Measurements from ENCODE around the gene SORBS1.

The SORBS1 gene

DNA sequence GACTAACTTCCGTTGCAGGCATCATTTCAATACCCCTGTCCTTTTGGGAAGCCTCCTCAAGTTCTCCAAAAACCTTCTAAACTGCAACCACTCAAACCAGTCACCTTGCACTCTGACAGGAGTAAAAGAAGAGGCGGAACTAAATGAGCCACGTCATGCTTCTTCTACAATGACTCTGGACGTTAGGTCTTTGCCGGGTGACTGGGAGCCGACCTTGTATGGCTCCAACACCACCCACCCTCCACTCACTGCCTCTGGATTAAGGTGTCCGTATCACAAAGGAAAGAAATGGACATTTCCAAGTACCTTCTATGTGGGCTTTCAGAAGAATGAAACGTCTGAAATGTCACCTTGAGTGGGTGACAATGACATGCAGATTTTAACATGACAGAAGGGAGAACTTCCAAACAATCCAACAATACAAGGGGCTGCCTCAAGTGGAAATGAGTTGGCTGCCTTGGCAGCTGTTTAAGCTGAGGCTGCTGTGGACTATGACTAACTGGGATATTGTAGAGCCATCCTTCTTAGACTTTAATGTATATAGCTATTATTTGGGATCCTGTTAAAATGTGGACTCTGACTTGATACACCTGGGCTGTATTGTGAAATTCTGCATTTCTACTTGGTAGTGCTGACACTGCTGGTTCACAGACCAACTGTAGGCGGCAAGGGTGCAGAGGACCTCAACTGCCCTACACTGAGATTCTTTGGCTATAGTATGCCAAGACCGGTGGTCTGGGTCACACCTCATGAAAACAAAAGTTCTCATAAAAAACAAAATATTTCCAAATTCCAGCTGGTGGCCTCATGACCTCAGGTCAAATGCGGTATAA, 236.5 kb downstream of the SORBS1 start:
- peaks cover 25% of the 10 kb centered on the region for H3K27me3 Mint-ChIP-seq
- H3K4me1 Mint-ChIP-seq = no peaks in the 10 kb centered on the region
- no peaks in the 10 kb centered on the region for H3K9me3 Mint-ChIP-seq
- no peak for DNase-seq
- CTCF ChIA-PET = no interaction called here
- no peaks in the 10 kb centered on the region for H3K36me3 Mint-ChIP-seq
- no peak overlapping the region for H3K4me3 Mint-ChIP-seq
- no peak overlapping the region for H3K27ac Mint-ChIP-seq

DNA sequence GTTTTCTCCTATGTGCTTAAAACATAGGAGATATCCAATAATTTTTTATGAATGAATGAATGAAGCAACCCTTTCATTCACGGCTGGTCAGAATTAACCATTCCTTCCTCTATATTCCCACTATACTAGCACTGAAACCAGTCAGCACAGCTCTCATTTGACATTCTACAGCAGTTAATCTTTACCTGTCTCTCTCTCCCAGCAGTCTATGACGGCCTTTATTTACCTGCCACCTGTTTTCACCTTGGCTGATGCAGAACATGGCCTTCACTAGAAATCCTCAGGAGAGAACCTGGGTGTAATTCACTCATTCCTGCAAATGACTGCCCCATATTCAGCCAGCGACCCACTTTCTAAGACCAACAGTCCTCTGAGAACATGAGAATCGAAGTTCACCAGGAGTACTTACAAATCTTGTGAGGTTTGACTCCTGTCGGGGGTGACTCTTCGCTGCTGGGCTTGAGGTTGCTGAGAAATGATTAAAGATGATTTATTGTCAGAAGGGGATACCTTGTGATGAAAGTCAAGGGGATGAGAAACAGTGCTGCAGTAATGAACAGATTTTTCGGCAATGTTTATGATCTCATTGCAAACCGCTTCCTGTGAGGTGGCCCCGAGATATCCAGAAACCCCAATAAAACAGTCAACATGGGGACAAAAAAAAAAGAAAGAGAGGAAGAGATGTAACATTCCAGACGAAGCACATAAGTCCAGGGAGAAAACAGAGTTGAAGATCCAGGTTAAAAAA, 239.4 kb downstream of the SORBS1 start:
- Mint-ChIP-seq H3K4me3 (no peak overlapping the region), H3K36me3 (no peaks in the 10 kb centered on the region), H3K9me3 (no peaks in the 10 kb centered on the region), H3K4me1 (no peaks in the 10 kb centered on the region), H3K27me3 (peaks cover 17% of the 10 kb centered on the region), H3K27ac (no peak overlapping the region)
- CTCF ChIA-PET = no interaction called here
- DNase-seq = no peak

GRCh38 chr10:95319239-95319638, 241.9 kb downstream of the SORBS1 start:
- Mint-ChIP-seq H3K9me3 (no peaks in the 10 kb centered on the region), H3K27me3 (peaks cover 18% of the 10 kb centered on the region), H3K4me1 (no peaks in the 10 kb centered on the region), H3K4me3 (no peak overlapping the region), H3K27ac (no peak overlapping the region), H3K36me3 (no peaks in the 10 kb centered on the region)
- DNase-seq = no peak
- CTCF ChIA-PET = no interaction called here

- H3K9me3 Mint-ChIP-seq = no peaks in the 10 kb centered on the region
- H3K4me3 Mint-ChIP-seq = no peak overlapping the region
- no peak overlapping the region for H3K27ac Mint-ChIP-seq
- H3K27me3 Mint-ChIP-seq = peaks cover 28% of the 10 kb centered on the region
- CTCF ChIA-PET = no interaction called here
- H3K36me3 Mint-ChIP-seq = no peaks in the 10 kb centered on the region
- no peak for DNase-seq
- peaks cover 5% of the 10 kb centered on the region for H3K4me1 Mint-ChIP-seq
Measured at GRCh38 chr10:95315509-95315908, 245.7 kb downstream of the SORBS1 start.

DNA sequence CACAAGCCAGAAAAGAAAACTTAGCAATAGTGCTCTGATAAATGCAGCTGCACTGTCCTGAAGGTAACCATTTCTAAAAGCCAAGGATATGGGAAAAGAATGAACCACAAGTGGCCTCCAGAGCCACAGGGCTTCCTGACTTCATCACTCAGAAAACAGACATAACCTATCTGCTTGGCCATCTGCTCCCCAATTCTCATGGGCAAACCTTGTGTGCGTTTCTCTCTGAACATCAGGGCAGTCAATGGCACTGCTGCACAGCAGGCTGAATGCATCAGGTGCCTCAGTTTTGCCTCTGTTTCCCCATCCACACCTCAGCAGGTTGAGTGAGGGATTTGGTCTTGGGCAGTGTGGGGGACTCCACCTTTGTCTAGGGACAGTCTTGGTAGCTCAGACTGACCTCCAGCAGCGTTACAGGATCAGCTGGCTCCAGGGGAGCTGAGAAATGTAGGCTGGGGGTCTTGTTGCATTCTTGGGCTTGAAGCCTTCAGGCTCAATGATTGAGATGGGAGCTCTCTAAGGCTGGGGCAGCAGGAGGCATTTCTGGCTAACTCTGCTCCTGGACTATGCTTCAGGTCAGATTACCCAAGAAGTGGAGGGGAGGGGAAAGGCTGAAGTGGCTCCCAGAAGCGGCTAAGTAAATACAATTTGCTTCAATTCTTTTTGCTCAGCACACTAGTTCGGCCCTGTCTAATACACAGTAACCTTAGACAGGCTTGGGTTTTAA, 246.8 kb downstream of the SORBS1 start:
- Mint-ChIP-seq H3K9me3 (no peaks in the 10 kb centered on the region), H3K4me1 (peaks cover 16% of the 10 kb centered on the region), H3K27ac (no peak overlapping the region), H3K4me3 (no peak overlapping the region), H3K27me3 (peaks cover 23% of the 10 kb centered on the region), H3K36me3 (no peaks in the 10 kb centered on the region)
- no peak for DNase-seq
- CTCF ChIA-PET = no interaction called here

- Mint-ChIP-seq H3K27ac (no peak overlapping the region), H3K36me3 (no peaks in the 10 kb centered on the region), H3K27me3 (peaks cover 34% of the 10 kb centered on the region), H3K4me1 (peaks cover 23% of the 10 kb centered on the region), H3K4me3 (no peak overlapping the region), H3K9me3 (no peaks in the 10 kb centered on the region)
- no peak for DNase-seq
- CTCF ChIA-PET = no interaction called here
Measured at GRCh38 chr10:95312986-95313495, 248.1 kb downstream of the SORBS1 start.

DNA sequence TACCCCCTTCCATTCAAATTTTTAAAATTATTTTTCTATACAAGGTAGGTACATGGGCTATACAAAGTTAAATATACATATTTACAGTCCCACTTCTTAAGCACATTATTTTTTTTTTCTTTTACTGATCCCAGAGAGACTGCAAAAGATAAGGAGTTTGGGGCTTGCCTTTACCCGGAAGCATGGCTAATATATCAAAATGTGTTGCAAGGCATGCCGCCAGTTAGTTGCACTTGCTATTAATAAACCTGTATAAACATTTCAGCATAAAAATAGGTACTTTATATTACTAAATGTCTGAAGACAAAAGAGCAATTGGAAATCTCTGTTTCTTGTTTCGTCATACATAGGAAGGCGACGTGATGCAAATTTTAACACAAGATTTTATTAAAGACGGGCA, 248.9 kb downstream of the SORBS1 start:
- DNase-seq = no peak
- Mint-ChIP-seq H3K9me3 (no peaks in the 10 kb centered on the region), H3K4me1 (peaks cover 23% of the 10 kb centered on the region), H3K27me3 (peaks cover 37% of the 10 kb centered on the region), H3K4me3 (no peak overlapping the region), H3K27ac (no peak overlapping the region), H3K36me3 (no peaks in the 10 kb centered on the region)
- CTCF ChIA-PET = no interaction called here

DNA sequence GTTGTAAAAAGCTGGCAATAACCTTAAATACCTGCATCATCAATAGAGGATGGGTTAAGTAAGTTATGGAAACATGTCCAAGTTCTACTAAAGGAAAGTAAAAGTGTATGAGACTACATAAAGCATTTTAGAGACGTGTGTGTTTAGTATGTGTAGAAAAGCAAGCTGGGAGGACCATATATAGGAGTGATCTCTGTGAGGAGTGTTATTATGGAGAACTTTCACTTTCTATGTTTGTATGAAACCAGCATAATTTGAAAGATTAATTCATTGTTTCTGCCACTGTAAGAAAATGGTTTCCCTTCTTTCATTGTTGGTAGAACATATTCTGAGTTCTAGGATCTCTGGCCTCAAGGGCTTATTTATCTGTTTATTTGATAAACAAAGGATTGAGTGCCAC, 251.2 kb downstream of the SORBS1 start:
- H3K27ac Mint-ChIP-seq = peak overlapping the region; percentile 84
- CTCF ChIA-PET = interaction anchor here (1.0 kb wide), 1 partner anchor 64 kb away, joined by 3 read pairs; no protein-coding TSS in a partner anchor
- H3K4me1 Mint-ChIP-seq = peaks cover 23% of the 10 kb centered on the region
- H3K27me3 Mint-ChIP-seq = peaks cover 48% of the 10 kb centered on the region
- H3K36me3 Mint-ChIP-seq = no peaks in the 10 kb centered on the region
- H3K9me3 Mint-ChIP-seq = no peaks in the 10 kb centered on the region
- DNase-seq = no peak
- H3K4me3 Mint-ChIP-seq = peak overlapping the region; percentile 6

DNA sequence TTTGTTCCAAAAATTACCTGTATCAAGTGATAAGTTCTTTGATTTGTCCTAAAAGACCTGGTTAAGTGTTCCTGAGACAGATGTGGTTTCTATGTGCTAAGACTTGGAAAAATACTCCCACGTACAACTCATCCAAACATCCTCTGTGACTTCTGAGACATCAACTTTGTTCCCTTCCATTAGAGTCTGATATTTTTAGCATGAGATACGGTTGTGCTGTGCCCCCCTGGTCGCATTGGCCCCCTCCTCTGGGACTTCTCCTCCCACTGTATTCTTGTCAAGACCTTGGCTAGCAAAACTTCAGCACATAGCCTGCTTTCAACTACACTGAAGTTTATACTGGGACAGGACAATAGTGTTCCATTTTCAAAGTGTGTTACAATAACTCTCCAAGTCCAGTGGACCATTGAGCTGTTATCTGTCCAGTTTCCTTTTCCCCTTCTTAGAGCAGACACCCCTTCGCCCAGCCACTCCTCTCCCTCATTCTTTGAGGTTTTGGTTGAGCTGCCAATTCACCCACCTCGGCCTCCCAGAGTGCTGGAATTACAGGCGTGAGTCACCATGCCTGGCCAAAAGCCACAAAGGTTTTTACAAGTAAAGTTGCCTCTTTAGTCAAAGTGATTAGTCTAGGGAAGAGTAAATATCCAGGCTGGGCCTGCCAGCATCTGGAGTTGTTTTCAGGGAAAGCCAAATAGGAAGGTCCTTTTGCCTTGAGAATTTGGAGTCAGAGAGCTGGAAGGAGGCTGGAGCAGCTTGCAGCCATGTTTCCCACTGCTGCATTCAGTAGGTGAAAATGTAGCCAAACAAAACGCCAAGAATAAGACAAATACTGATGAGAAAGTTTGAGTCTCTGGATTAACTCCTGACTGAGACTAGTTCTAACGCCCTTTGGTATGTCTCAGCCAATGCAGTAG, 252.5 kb downstream of the SORBS1 start:
- Mint-ChIP-seq H3K4me3 (no peak overlapping the region), H3K9me3 (no peaks in the 10 kb centered on the region), H3K27me3 (peaks cover 39% of the 10 kb centered on the region), H3K36me3 (no peaks in the 10 kb centered on the region), H3K27ac (no peak overlapping the region), H3K4me1 (peaks cover 23% of the 10 kb centered on the region)
- no peak for DNase-seq
- CTCF ChIA-PET = interaction anchor here (0.6 to 0.7 kb wide), 2 partner anchors 23 to 65 kb away, joined by 3 read pairs; no protein-coding TSS in a partner anchor

- H3K9me3 Mint-ChIP-seq = no peaks in the 10 kb centered on the region
- DNase-seq = no peak
- CTCF ChIA-PET = interaction anchor here (0.7 kb wide), 1 partner anchor 60 kb away, joined by 3 read pairs; no protein-coding TSS in a partner anchor
- H3K36me3 Mint-ChIP-seq = no peaks in the 10 kb centered on the region
- no peak overlapping the region for H3K4me3 Mint-ChIP-seq
- H3K27ac Mint-ChIP-seq = no peak overlapping the region
- peaks cover 23% of the 10 kb centered on the region for H3K4me1 Mint-ChIP-seq
- H3K27me3 Mint-ChIP-seq = peaks cover 32% of the 10 kb centered on the region
Measured at GRCh38 chr10:95306851-95307250, 254.3 kb downstream of the SORBS1 start.

DNA sequence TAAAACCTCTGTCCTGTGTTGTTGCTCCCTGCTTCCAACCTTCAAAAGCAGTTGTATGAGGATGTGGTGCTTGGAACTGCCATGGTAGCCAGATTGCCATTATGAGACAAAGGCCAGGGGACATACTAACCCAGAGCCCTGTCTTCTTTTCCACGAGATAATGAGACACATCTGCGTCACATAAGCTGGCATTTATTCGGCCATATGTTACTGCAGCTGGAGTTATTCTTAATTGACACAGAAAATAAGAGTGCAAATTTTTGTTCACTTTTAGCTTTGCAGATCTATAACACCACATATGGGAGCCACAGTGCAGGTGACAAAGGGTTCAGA, 254.9 kb downstream of the SORBS1 start:
- H3K4me3 Mint-ChIP-seq = no peak overlapping the region
- peaks cover 38% of the 10 kb centered on the region for H3K27me3 Mint-ChIP-seq
- H3K27ac Mint-ChIP-seq = no peak overlapping the region
- CTCF ChIA-PET = interaction anchor here (0.7 kb wide), 1 partner anchor 60 kb away, joined by 3 read pairs; no protein-coding TSS in a partner anchor
- peaks cover 23% of the 10 kb centered on the region for H3K4me1 Mint-ChIP-seq
- no peaks in the 10 kb centered on the region for H3K9me3 Mint-ChIP-seq
- no peak for DNase-seq
- H3K36me3 Mint-ChIP-seq = no peaks in the 10 kb centered on the region

DNA sequence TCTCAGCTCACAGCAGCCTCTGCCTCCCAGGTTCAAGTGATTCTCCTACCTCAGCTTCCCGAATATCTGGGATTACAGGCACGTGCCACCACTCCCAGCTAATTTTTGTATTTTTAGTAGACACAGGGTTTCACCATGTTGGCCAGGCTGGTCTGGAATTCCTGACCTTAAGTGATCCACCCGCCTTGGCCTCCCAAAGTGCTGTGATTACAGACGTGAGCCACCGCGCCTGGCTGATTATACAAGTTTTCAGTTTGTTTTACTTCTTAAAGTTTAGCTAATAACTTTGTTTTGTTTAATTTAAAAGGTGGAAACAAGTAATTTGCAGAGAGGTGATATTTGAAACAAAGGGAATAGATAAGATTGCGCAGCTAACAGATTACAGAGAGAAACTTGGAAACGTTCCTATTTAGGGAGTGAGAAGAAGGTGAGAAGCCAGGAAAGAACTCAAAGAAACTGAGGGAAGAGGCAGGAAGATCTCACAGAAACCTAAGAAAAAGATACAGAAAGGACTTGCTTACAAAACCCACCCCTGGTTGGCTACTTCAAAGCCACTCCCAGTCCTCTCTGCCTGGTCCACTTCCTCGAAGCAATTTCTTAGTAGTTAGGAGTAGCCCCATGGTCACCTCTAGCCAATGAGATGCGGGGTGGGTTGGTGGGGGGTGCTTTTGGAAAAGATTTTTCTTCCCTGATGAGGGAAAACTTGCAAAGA, 255.4 kb downstream of the SORBS1 start:
- Mint-ChIP-seq H3K27ac (no peak overlapping the region), H3K27me3 (peaks cover 39% of the 10 kb centered on the region), H3K4me3 (no peak overlapping the region), H3K4me1 (peaks cover 21% of the 10 kb centered on the region), H3K36me3 (no peaks in the 10 kb centered on the region), H3K9me3 (no peaks in the 10 kb centered on the region)
- DNase-seq = no peak
- CTCF ChIA-PET = no interaction called here

- CTCF ChIA-PET = no interaction called here
- Mint-ChIP-seq H3K27ac (no peak overlapping the region), H3K27me3 (peaks cover 36% of the 10 kb centered on the region), H3K36me3 (no peaks in the 10 kb centered on the region), H3K9me3 (no peaks in the 10 kb centered on the region), H3K4me3 (no peak overlapping the region), H3K4me1 (peaks cover 13% of the 10 kb centered on the region)
- no peak for DNase-seq
Measured at GRCh38 chr10:95304976-95305375, 256.2 kb downstream of the SORBS1 start.

All from activated naive CD4-positive, alpha-beta T cell treated with anti-CD3 and anti-CD28 coated beads, Interleukin-2, amount 10 ng/mL, durations not matched to agents 7 days and 5 days (primary cell).